WTC11 (cell line): ENCODE data around the gene RPTOR. TPM values are rescaled to one million over a fixed set of nuclear protein-coding genes. Genes with fewer than 3 reads are reported as not detected.

Experiments
- ATAC-seq: fragments of 200-7000 bp; cut with Tn5 transposase; 2 replicates; pipeline ENCODE4 v1.10.0; 2021; ENCODE audit warnings: mild to moderate bottlenecking, moderate library complexity
- CTCF ChIA-PET: fragments of 300-600 bp; sonication (Branson Sonifier 250); formaldehyde crosslinking; loops from one replicate; lab custom pipeline; 2021; ENCODE audit warnings: antibody characterized with exemption; lab: Charles Lee
- POLR2A ChIA-PET: fragments of 350-600 bp; sonication (Branson Sonifier 250); formaldehyde crosslinking; loops from one replicate; lab custom pipeline; 2021; ENCODE audit warnings: antibody characterized with exemption; lab: Charles Lee
- DNase-seq: peaks from one replicate; pipeline ENCODE4 v3.0.0; 2021; ENCODE audit warnings: low spot score
- H3K27ac Mint-ChIP-seq: 2 replicates; pipeline ENCODE4 v1.8.0; 2021; ENCODE audit warnings: mixed read lengths
- H3K27me3 Mint-ChIP-seq: 2 replicates; pipeline ENCODE4 v1.8.0; 2021; ENCODE audit warnings: low read depth, mild to moderate bottlenecking, moderate library complexity, mixed read lengths
- H3K36me3 Mint-ChIP-seq: 2 replicates; pipeline ENCODE4 v1.8.0; 2021; ENCODE audit warnings: mixed read lengths
- H3K4me1 Mint-ChIP-seq: 2 replicates; pipeline ENCODE4 v1.8.0; 2022; ENCODE audit warnings: mixed read lengths
- H3K4me3 Mint-ChIP-seq: 2 replicates; pipeline ENCODE4 v1.8.0; 2021; ENCODE audit warnings: mild to moderate bottlenecking, moderate library complexity, mixed read lengths
- H3K9me3 Mint-ChIP-seq: 2 replicates; pipeline ENCODE4 v1.8.0; 2021; ENCODE audit warnings: mixed read lengths
- AR ChIP-seq: fragments of 250-450 bp; sonication (Bioruptor Pico); IDR thresholded peaks from 2 replicates; pipeline ENCODE4 v1.9.0; 2021; ENCODE audit warnings: mild to moderate bottlenecking
- CBFB ChIP-seq: sonication (generic); formaldehyde crosslinking; IDR thresholded peaks from 2 replicates; pipeline ENCODE4 v1.8.1; 2022; ENCODE audit warnings: mild to moderate bottlenecking, low read depth, missing genetic modification reagents
- CTCF ChIP-seq: fragments of 200-600 bp; IDR thresholded peaks from 2 replicates; pipeline ENCODE4 v1.8.0; 2022; ENCODE audit warnings: antibody characterized with exemption
- E2F1 ChIP-seq: sonication (generic); formaldehyde crosslinking; IDR thresholded peaks from 2 replicates; pipeline ENCODE4 v1.8.0; 2022; ENCODE audit warnings: mild to moderate bottlenecking, missing genetic modification reagents
- E2F4 ChIP-seq: sonication (generic); formaldehyde crosslinking; IDR thresholded peaks from 2 replicates; pipeline ENCODE4 v1.8.1; 2022; ENCODE audit warnings: low read depth, mild to moderate bottlenecking, moderate library complexity, missing genetic modification reagents, borderline replicate concordance
- GTF2I ChIP-seq: fragments of 250-450 bp; sonication (Bioruptor Pico); conservative IDR thresholded peaks from 2 replicates; pipeline ENCODE4 v1.4.0; 2021; ENCODE audit warnings: mild to moderate bottlenecking
- MAX ChIP-seq: sonication (generic); formaldehyde crosslinking; IDR thresholded peaks from 2 replicates; pipeline ENCODE4 v1.8.0; 2022; ENCODE audit warnings: mild to moderate bottlenecking, missing genetic modification reagents
- NR3C1 ChIP-seq: sonication (generic); formaldehyde crosslinking; conservative IDR thresholded peaks from 2 replicates; pipeline ENCODE4 v1.8.1; 2023; ENCODE audit warnings: low read depth, mild to moderate bottlenecking, missing genetic modification reagents
- PRRX2 ChIP-seq: fragments of 250-450 bp; sonication (Bioruptor Pico); IDR thresholded peaks from 2 replicates; pipeline ENCODE4 v1.8.0; 2021; ENCODE audit warnings: mild to moderate bottlenecking
- RELA ChIP-seq: sonication (generic); formaldehyde crosslinking; IDR thresholded peaks from 2 replicates; pipeline ENCODE4 v1.8.1; 2022; ENCODE audit warnings: missing genetic modification reagents, mild to moderate bottlenecking, borderline replicate concordance
- SP1 ChIP-seq: sonication (generic); formaldehyde crosslinking; conservative IDR thresholded peaks from 2 replicates; pipeline ENCODE4 v1.8.1; 2022; ENCODE audit warnings: missing genetic modification reagents
- STAT6 ChIP-seq: sonication (generic); formaldehyde crosslinking; conservative IDR thresholded peaks from 2 replicates; pipeline ENCODE4 v1.8.1; 2023; ENCODE audit warnings: mild to moderate bottlenecking, low read depth, missing genetic modification reagents, moderate library complexity
- USF1 ChIP-seq: sonication (generic); formaldehyde crosslinking; IDR thresholded peaks from 2 replicates; pipeline ENCODE4 v1.8.0; 2022; ENCODE audit warnings: mild to moderate bottlenecking, missing genetic modification reagents
- ZNF317 ChIP-seq: sonication (generic); formaldehyde crosslinking; IDR thresholded peaks from 2 replicates; pipeline ENCODE4 v1.8.1; 2023; ENCODE audit warnings: low read depth, mild to moderate bottlenecking, moderate library complexity, missing genetic modification reagents, borderline replicate concordance
- ZNF425 ChIP-seq: fragments of 250-450 bp; sonication (Bioruptor Pico); conservative IDR thresholded peaks from 2 replicates; pipeline ENCODE4 v1.9.0; 2021; ENCODE audit warnings: mild to moderate bottlenecking
- ZNF512 ChIP-seq: sonication (generic); formaldehyde crosslinking; IDR thresholded peaks from 2 replicates; pipeline ENCODE4 v1.8.1; 2022; ENCODE audit warnings: missing genetic modification reagents, borderline replicate concordance
- ZNF532 ChIP-seq: fragments of 250-450 bp; sonication (Bioruptor Pico); IDR thresholded peaks from 2 replicates; pipeline ENCODE4 v1.9.0; 2021; ENCODE audit warnings: mild to moderate bottlenecking, borderline replicate concordance
- ZNF671 ChIP-seq: fragments of 250-450 bp; sonication (Bioruptor Pico); IDR thresholded peaks from 2 replicates; pipeline ENCODE4 v1.8.0; 2021; ENCODE audit warnings: mild to moderate bottlenecking
- total RNA-seq: library from RNA; stranded (reverse); gene quantifications from 3 replicates; pipeline ENCODE4 v1.2.3, GENCODE V29; 2021

Gene RPTOR
- total RNA-seq, 1 experiment from 2014 or later, result 41.0 TPM

- no peak for DNase-seq
- CTCF ChIA-PET, result interaction anchor here (1.0 kb wide), 2 partner anchors 28 to 102 kb away, joined by 3 read pairs; no protein-coding TSS in a partner anchor
- H3K36me3 Mint-ChIP-seq, result no peaks in the 10 kb centered on the region; the same call in 1 of the 2 replicates
Measured at GRCh38 chr17:80995131-80995530, 450.5 kb downstream of the RPTOR start.

More at GRCh38 chr17:80995131-80995530, 450.5 kb downstream of the RPTOR start:
- no peaks in the 10 kb centered on the region for H3K9me3 Mint-ChIP-seq
- H3K27me3 Mint-ChIP-seq, result peaks cover 7% of the 10 kb centered on the region
- H3K27ac Mint-ChIP-seq, result no peak overlapping the region
- TF ChIP-seq GTF2I (CRISPR knock-in tag) (no peak), USF1 (CRISPR knock-in tag) (no peak), E2F1 (CRISPR knock-in tag) (no peak), ZNF671 (no peak), PRRX2 (CRISPR knock-in tag) (no peak), MAX (no peak), SP1 (CRISPR knock-in tag) (no peak), E2F4 (CRISPR knock-in tag) (no peak), CBFB (CRISPR knock-in tag) (no peak), RELA (CRISPR knock-in tag) (no peak), AR (CRISPR knock-in tag) (no peak), NR3C1 (CRISPR knock-in tag) (no peak), ZNF317 (no peak), ZNF425 (CRISPR knock-in tag) (no peak), CTCF (no peak), ZNF532 (CRISPR knock-in tag) (no peak), ZNF512 (CRISPR knock-in tag) (no peak), STAT6 (CRISPR knock-in tag) (no peak)
- no peak overlapping the region for H3K4me3 Mint-ChIP-seq
- POLR2A ChIA-PET, result no interaction called here
- no peak for ATAC-seq
- peaks cover 7% of the 10 kb centered on the region for H3K4me1 Mint-ChIP-seq
